Measurements from ENCODE around the gene TMTC2. TPM values are rescaled to one million over a fixed set of nuclear protein-coding genes. Genes with fewer than 3 reads are reported as not detected.

TMTC2 gene
- total RNA-seq, 4 donors from 2014 or later: 18.8 to 30.7 (median 21.0) TPM

GRCh38 chr12:82926630-82927029 lies 239.9 kb downstream of the TMTC2 start:
- no peak for TF ChIP-seq CTCF (IDR thresholded peaks at IDR 0.05)
- no peak for TF ChIP-seq POLR2A (IDR thresholded peaks at IDR 0.05)
- H3K27me3 ChIP-seq: no peaks in the 10 kb centered on the region
- H3K4me1 ChIP-seq: no peaks in the 10 kb centered on the region
- no peak overlapping the region for H3K4me3 ChIP-seq (replicated peaks in 1 of 3)
- WGBS, 2 donors: 75 to 98% methylated on average over 3 of the region's 3 CpGs
- no peak for DNase-seq
- H3K9me3 ChIP-seq: no peaks in the 10 kb centered on the region
- intact Hi-C loops (cut with DNase I): no loop called here
- H3K27ac ChIP-seq: no peak overlapping the region
- no peaks in the 10 kb centered on the region for H3K36me3 ChIP-seq

- H3K4me3 ChIP-seq (replicated peaks in 1 of 3): no peak overlapping the region
- intact Hi-C loops (cut with DNase I): no loop called here
- no peaks in the 10 kb centered on the region for H3K4me1 ChIP-seq
- no peaks in the 10 kb centered on the region for H3K27me3 ChIP-seq
- WGBS, 2 donors: 95 to 98% methylated on average over 3 of the region's 3 CpGs
- no peak for TF ChIP-seq CTCF (IDR thresholded peaks at IDR 0.05)
- H3K36me3 ChIP-seq: no peaks in the 10 kb centered on the region
- no peaks in the 10 kb centered on the region for H3K9me3 ChIP-seq
- no peak for DNase-seq
- no peak overlapping the region for H3K27ac ChIP-seq
Measured at GRCh38 chr12:82930301-82930700, 243.6 kb downstream of the TMTC2 start.

- no peaks in the 10 kb centered on the region for H3K4me1 ChIP-seq
- H3K36me3 ChIP-seq: no peaks in the 10 kb centered on the region
- no peak overlapping the region for H3K27ac ChIP-seq
- TF ChIP-seq POLR2A (IDR thresholded peaks at IDR 0.05) (no peak), CTCF (IDR thresholded peaks at IDR 0.05) (no peak)
- H3K9me3 ChIP-seq: no peaks in the 10 kb centered on the region
- no peak for DNase-seq
- intact Hi-C loops (cut with DNase I): no loop called here
- H3K27me3 ChIP-seq: no peaks in the 10 kb centered on the region
- H3K4me3 ChIP-seq (replicated peaks in 1 of 3): no peak overlapping the region
- WGBS, 2 donors: 88 to 90% methylated on average over 5 of the region's 5 CpGs
Measured at GRCh38 chr12:82931349-82932116, 244.8 kb downstream of the TMTC2 start.

DNA sequence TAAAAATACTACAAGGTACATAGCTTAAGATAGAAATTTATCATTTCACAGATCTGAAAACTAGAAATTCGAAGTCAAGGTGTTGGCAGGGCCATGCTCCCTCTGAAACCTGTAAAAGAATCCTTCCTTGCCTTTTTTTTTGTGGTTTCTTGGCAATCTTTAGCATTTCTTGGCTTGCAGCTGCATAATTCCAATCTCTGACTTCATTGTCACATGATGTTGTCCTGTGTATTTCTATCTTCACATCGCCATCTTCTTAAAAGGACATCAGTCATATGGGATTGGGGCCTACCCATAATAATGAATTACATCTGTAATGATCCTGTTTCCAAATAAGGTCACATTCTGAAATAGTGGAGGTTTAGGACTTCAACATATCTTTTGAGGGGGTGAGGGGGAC lies 250.4 kb downstream of the TMTC2 start:
- TF ChIP-seq POLR2A (IDR thresholded peaks at IDR 0.05) (no peak), CTCF (IDR thresholded peaks at IDR 0.05) (no peak)
- Histone ChIP-seq H3K36me3 (no peaks in the 10 kb centered on the region), H3K9me3 (no peaks in the 10 kb centered on the region), H3K27ac (no peak overlapping the region), H3K4me3 (replicated peaks in 1 of 3) (no peak overlapping the region), H3K27me3 (no peaks in the 10 kb centered on the region), H3K4me1 (no peaks in the 10 kb centered on the region)
- intact Hi-C loops (cut with DNase I): no loop called here
- 42 to 65% methylated on average over 2 of the region's 2 CpGs for WGBS, 2 donors
- no peak for DNase-seq

GRCh38 chr12:82942521-82942920 lies 255.8 kb downstream of the TMTC2 start:
- no peaks in the 10 kb centered on the region for H3K4me1 ChIP-seq
- DNase-seq: no peak
- no peak overlapping the region for H3K27ac ChIP-seq
- intact Hi-C loops (cut with DNase I): no loop called here
- no peak for TF ChIP-seq CTCF (IDR thresholded peaks at IDR 0.05)
- TF ChIP-seq POLR2A (IDR thresholded peaks at IDR 0.05): no peak
- H3K36me3 ChIP-seq: no peaks in the 10 kb centered on the region
- H3K4me3 ChIP-seq (replicated peaks in 1 of 3): no peak overlapping the region
- H3K27me3 ChIP-seq: no peaks in the 10 kb centered on the region
- WGBS, 2 donors: 35 to 41% methylated on average over 2 of the region's 2 CpGs
- H3K9me3 ChIP-seq: no peaks in the 10 kb centered on the region
